Mesodermal cell (in vitro differentiated cells): Measurements from ENCODE around the gene HES5.
"Not testable (repeated sequence)": the region's sequence is repeated elsewhere in the genome, so short reads cannot be mapped to it uniquely, and the experiment has no call there.

Experiments used
- H3K27ac ChIP-seq: 2 replicates; pipeline ENCODE4 v1.7.0; 2013; ENCODE audit warnings: mild to moderate bottlenecking, low read depth, low read length, moderate library complexity; ENCODE audit not compliant: severe bottlenecking
- H3K36me3 ChIP-seq: 2 replicates; pipeline ENCODE4 v1.7.1; 2013; ENCODE audit warnings: mild to moderate bottlenecking, low read length, moderate library complexity; ENCODE audit not compliant: control insufficient read depth, insufficient read depth
- H3K4me1 ChIP-seq: one replicate; pipeline ENCODE4 v1.7.1; 2013; ENCODE audit warnings: mild to moderate bottlenecking, low read length; ENCODE audit not compliant: insufficient read depth, control insufficient read depth, poor library complexity, severe bottlenecking
- H3K4me3 ChIP-seq: 2 replicates; pipeline ENCODE4 v1.7.0; 2013; ENCODE audit warnings: low read length, control low read depth, mild to moderate bottlenecking; ENCODE audit not compliant: insufficient read depth, poor library complexity, severe bottlenecking; ENCODE audit errors: extremely low read depth
- H3K9me3 ChIP-seq: 2 replicates; pipeline ENCODE4 v1.7.1; 2013; ENCODE audit warnings: mild to moderate bottlenecking, low read length, moderate library complexity; ENCODE audit not compliant: control insufficient read depth
- WGBS, 2 experiments: methylation state at CpG; one replicate each; pipeline ENCODE4 v1.1.5; 2013; ENCODE audit warnings: missing lambda C conversion rate in 2 of 2; ENCODE audit not compliant: insufficient coverage in 2 of 2; 5-methylcytosine and 5-hydroxymethylcytosine counted together

HES5 gene

DNA sequence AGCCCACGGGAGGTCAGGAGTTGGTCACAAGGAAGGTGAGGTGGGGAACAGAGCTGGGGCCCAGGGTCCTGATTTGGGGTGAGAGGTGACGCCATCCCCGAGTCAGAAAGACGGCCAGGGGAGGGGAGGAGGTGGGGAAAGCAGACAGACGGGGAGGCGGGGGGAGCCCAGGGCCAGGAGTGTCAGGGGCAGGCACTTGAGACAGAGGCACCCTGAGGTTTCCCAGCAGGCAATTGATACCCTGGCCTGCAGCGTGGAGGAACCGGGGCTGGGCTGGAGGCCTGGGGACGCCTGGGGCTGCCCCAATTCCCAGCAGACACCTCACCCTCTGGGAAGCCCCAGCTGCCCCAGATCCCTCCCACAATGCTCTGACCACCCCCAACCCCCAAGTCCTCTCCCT, 23.0 kb upstream of the HES5 start:
- H3K4me3 ChIP-seq, H3K4me1 ChIP-seq, H3K27ac ChIP-seq, H3K36me3 ChIP-seq, H3K9me3 ChIP-seq: not testable (repeated sequence)
- WGBS, 2 experiments = 63% methylated on average over 2 of the region's 9 CpGs; no CpG with 5 or more reads in 1 of the 2 experiments

- no peak overlapping the region for H3K27ac ChIP-seq
- no peaks in the 10 kb centered on the region for H3K36me3 ChIP-seq
- peaks cover 14% of the 10 kb centered on the region for H3K4me1 ChIP-seq
- H3K4me3 ChIP-seq = no peak overlapping the region
- H3K9me3 ChIP-seq = no peaks in the 10 kb centered on the region
- whole genome bisulfite sequencing, 2 experiments = 92 to 96% methylated on average over 17 to 19 of the region's 26 CpGs
These were observed 22.1 kb upstream of the HES5 start for GRCh38 chr1:2552189-2552588.

GRCh38 chr1:2551544-2551943, 21.5 kb upstream of the HES5 start:
- H3K27ac ChIP-seq = not testable (repeated sequence)

DNA sequence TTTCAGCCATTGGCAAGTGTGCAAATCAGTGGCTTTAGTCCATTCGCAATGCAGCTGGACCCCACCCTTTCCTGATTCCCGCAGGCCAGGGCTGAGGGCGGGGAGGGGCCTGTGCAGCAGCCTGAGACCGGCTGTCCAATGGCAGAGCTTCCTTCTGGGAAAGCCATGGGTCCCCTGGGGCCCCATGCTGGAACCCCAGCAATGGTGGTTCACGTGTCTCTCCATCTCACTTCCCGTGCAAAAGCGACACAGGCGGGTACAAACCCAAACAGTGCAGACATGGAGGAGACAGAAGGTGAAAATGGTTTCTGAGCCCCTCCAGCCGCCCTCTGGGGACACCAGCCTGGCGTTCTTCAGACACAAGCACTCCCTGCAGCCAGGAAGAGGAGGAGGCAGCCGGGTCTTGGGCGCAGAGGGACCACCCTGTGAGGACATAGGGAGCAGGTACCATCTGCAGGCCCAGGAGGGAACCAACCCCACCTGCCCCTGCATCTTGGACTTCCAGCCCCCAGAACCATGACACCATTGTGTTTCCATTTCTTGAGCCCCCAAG, 20.3 kb upstream of the HES5 start:
- not testable (repeated sequence) for H3K36me3 ChIP-seq, H3K27ac ChIP-seq, H3K9me3 ChIP-seq, H3K4me3 ChIP-seq
- WGBS, 2 experiments = 88 to 89% methylated on average over 2 to 3 of the region's 12 CpGs
- peaks cover 18% of the 10 kb centered on the region for H3K4me1 ChIP-seq

More at GRCh38 chr1:2551544-2551943, 21.5 kb upstream of the HES5 start:
- WGBS, 2 experiments = 85 to 95% methylated on average over 6 to 7 of the region's 9 CpGs
- peaks cover 15% of the 10 kb centered on the region for H3K4me1 ChIP-seq
- H3K9me3 ChIP-seq, H3K36me3 ChIP-seq, H3K4me3 ChIP-seq: not testable (repeated sequence)

GRCh38 chr1:2549367-2550029, 19.4 kb upstream of the HES5 start:
- not testable (repeated sequence) for H3K9me3 ChIP-seq, H3K4me3 ChIP-seq, H3K27ac ChIP-seq, H3K36me3 ChIP-seq
- H3K4me1 ChIP-seq = peaks cover 21% of the 10 kb centered on the region
- WGBS, 2 experiments = 91 to 93% methylated on average over 18 of the region's 28 CpGs

- no peaks in the 10 kb centered on the region for H3K36me3 ChIP-seq
- peak overlapping the region; percentile 52 for H3K4me3 ChIP-seq
- peaks cover 34% of the 10 kb centered on the region for H3K4me1 ChIP-seq
- H3K9me3 ChIP-seq = no peaks in the 10 kb centered on the region
- 42 to 51% methylated on average over 15 to 17 of the region's 17 CpGs for WGBS, 2 experiments
- H3K27ac ChIP-seq = peak overlapping the region; percentile 36
These were observed 18.1 kb upstream of the HES5 start for GRCh38 chr1:2548068-2548589.

- no peak overlapping the region for H3K27ac ChIP-seq
- H3K4me3 ChIP-seq = peak overlapping the region; percentile 52
- peaks cover 38% of the 10 kb centered on the region for H3K4me1 ChIP-seq
These were observed 17.4 kb upstream of the HES5 start for GRCh38 chr1:2547210-2548067.

DNA sequence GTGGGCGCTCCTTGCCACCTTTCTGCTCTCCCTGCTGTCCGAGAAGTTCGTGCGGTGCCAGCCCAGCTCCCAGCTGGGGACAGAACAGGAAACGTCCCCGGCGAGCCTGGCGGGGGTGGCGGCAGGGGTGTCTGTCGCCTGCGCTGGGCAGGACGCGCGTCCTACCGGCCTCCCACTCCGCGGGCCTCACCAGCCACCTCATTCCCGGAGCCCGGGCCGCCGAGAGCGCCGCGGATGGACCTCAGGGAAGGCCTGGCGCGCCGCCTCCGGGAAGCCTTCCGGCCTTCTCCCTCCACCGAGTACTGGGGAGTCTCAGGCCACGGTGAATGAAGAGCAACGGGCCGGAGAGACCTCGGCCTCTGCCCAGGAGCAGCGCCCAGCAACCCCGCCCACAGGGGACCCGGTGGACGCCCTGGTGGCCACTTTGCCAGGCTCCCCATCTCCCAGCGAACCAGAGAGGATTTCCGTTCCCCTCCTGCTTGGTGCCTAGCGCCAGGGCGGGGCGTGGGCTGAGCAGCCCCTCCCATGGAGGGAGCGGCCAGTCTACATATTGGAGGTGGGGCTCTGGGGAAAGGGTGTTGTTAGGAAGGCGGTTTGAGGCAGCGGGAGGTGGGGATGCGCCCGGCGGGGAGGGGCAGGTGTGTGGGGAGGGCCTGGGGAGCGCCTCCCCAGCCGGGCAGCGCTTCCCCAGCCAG, 16.6 kb upstream of the HES5 start:
- H3K4me3 ChIP-seq = peak overlapping the region; percentile 52
- H3K36me3 ChIP-seq = no peaks in the 10 kb centered on the region
- no peaks in the 10 kb centered on the region for H3K9me3 ChIP-seq
- WGBS, 2 experiments = 0 to 1% methylated on average over 41 to 44 of the region's 52 CpGs
- H3K27ac ChIP-seq = peak overlapping the region; percentile 46
- H3K4me1 ChIP-seq = peaks cover 38% of the 10 kb centered on the region

More at GRCh38 chr1:2547210-2548067, 17.4 kb upstream of the HES5 start:
- Histone ChIP-seq H3K9me3 (no peaks in the 10 kb centered on the region), H3K36me3 (no peaks in the 10 kb centered on the region)
- 11 to 12% methylated on average over 21 to 24 of the region's 27 CpGs for whole genome bisulfite sequencing, 2 experiments

- peak overlapping the region; percentile 52 for H3K4me3 ChIP-seq
- no peaks in the 10 kb centered on the region for H3K9me3 ChIP-seq
- H3K36me3 ChIP-seq = no peaks in the 10 kb centered on the region
- peak overlapping the region; percentile 46 for H3K27ac ChIP-seq
- 3 to 4% methylated on average over 24 to 31 of the region's 43 CpGs for WGBS, 2 experiments
- peaks cover 38% of the 10 kb centered on the region for H3K4me1 ChIP-seq
These were observed 15.9 kb upstream of the HES5 start for GRCh38 chr1:2545754-2546514.
